ENCODE data around the gene CD47. TPM values are rescaled to one million over a fixed set of nuclear protein-coding genes. Genes with fewer than 3 reads are reported as not detected.

Gene CD47
- total RNA-seq, 2 experiments from 2014 or later: 153 to 161 TPM

DNA sequence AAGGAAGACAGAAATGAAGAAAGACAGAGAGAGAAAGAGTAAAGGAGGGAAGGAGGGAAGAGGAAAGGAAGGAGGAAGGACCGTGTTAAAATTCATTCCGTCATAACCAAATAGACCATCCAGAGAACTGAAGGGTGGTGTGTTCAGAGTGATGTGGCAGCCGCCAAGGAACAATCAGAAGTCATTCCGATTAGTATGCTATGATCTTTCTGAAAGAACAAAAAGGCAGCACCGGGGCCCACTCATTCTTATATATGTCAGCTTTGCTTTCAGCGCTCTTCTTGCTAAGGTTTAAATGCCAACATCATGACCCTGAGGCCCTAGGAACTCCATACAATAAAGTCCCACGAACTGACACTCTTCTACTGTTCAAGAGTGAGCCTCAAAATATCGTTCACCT is 78.5 kb downstream of the CD47 start:
- peaks cover 4% of the 10 kb centered on the region for H3K27me3 Mint-ChIP-seq
- no peaks in the 10 kb centered on the region for H3K36me3 Mint-ChIP-seq (ENCODE audit: low read depth)
- no peak overlapping the region for H3K4me3 Mint-ChIP-seq
- no peak for DNase-seq
- no peaks in the 10 kb centered on the region for H3K9me3 Mint-ChIP-seq
- no peak overlapping the region for H3K27ac Mint-ChIP-seq
- ChIA-PET POLR2A (no interaction called here), CTCF (no interaction called here)
- H3K4me1 Mint-ChIP-seq: no peaks in the 10 kb centered on the region

DNA sequence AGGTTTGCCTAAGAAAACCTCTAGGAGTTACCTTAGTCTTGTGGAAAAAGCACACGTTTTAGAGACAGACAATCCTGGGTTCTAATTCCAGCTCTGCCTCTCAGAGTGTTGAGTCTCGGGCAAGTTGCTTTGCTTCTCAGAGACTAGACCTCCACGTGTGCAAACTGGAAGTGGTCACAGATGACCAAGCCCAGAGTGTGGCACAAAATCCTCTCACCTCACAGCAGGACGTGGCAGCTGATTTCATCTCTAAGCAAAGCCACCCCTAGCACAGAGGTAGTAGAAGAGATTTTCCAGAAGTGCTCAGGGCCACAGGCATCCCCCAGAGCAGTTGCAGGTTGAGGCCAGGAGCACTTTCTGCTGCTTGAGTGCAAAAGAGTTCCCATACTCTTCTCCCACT is 79.2 kb downstream of the CD47 start:
- Mint-ChIP-seq H3K4me1 (no peaks in the 10 kb centered on the region), H3K4me3 (no peak overlapping the region), H3K27ac (no peak overlapping the region), H3K36me3 (ENCODE audit: low read depth) (no peaks in the 10 kb centered on the region), H3K9me3 (no peaks in the 10 kb centered on the region), H3K27me3 (peaks cover 3% of the 10 kb centered on the region)
- DNase-seq: no peak
- ChIA-PET CTCF (no interaction called here), POLR2A (no interaction called here)

DNA sequence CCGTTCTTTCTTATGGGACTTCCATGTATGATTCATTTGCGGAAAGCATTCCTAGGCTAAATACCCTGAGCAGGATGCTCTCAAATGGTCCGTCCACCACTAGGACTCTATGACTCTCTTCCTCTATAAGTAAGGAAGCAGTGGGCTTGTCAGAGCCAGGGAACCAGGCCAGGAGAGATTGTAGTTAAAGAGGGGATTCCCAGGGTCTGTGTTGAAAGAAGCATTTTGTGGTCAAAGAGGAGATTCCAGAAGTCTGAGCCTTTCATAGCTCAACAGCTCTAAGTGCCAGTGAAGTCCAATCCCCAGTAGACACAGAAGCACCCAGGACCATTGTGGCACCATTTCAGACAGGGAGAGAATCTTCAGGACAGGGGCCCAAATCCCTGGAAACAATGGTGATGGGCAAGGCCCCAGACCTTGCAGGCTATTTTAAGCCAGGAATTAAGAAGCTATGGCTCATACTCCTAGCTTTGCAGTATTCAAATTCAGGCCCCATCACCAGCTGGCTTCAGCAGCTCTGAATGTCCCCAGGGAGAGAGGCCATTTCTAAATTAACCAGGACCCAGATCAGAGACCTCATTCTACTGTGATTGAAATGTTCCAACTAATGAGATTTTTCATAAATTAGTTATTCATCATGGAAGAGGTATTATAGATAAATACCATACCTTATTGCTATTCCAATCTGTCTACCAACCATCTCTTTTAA is 81.7 kb downstream of the CD47 start:
- Mint-ChIP-seq H3K4me1 (peaks cover 2% of the 10 kb centered on the region), H3K4me3 (no peak overlapping the region), H3K36me3 (ENCODE audit: low read depth) (no peaks in the 10 kb centered on the region), H3K27ac (no peak overlapping the region), H3K9me3 (no peaks in the 10 kb centered on the region), H3K27me3 (peaks cover 2% of the 10 kb centered on the region)
- ChIA-PET CTCF (no interaction called here), POLR2A (interaction anchor here (1.2 kb wide), 1 partner anchor 23 kb away, joined by 3 read pairs; no protein-coding TSS in a partner anchor)
- no peak for DNase-seq

DNA sequence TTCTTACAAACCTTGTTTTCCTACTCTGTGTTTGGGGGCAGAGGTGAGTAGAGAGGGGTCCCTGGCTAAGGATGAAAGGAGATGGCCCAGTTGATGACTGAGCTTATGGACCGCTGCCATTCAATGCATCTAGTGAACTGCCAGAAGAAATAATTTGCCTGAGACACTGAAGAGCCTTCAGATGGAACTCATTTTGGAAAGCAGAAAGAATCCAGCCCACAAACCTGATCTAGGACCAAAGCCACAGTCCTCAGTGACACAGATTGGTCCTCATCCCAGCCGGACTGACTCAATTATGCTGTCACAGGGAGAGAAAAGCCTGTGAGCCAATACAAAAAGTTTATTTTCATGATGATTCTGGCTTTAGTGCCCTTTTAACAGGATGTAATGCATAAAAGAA is 82.7 kb downstream of the CD47 start:
- no peak for DNase-seq
- POLR2A ChIA-PET: no interaction called here
- H3K27ac Mint-ChIP-seq: no peak overlapping the region
- CTCF ChIA-PET: no interaction called here
- no peaks in the 10 kb centered on the region for H3K36me3 Mint-ChIP-seq (ENCODE audit: low read depth)
- peaks cover 2% of the 10 kb centered on the region for H3K27me3 Mint-ChIP-seq
- H3K9me3 Mint-ChIP-seq: no peaks in the 10 kb centered on the region
- H3K4me3 Mint-ChIP-seq: no peak overlapping the region
- H3K4me1 Mint-ChIP-seq: peaks cover 2% of the 10 kb centered on the region

DNA sequence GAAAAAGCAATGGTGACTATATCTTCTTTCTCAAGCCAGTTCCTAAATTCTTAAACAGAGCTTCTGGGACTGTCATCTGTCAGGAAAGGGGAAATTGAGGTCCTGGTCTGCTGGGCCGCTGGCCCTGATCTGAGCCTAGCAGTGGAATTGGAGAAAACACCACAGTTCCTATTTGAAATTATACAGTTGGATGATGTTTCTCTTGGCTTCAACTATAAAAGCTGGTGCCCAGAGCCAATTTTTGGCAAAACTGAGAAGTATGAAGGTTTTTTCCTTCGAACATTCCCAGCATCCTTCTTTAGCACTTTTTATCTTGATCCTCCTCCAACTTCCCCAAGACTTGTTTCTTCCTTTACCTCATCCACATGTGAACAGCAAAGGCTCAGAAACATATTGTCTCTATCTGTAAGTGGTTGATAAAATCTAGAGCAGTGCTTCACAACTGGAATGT is 83.9 kb downstream of the CD47 start:
- Mint-ChIP-seq H3K9me3 (no peaks in the 10 kb centered on the region), H3K36me3 (ENCODE audit: low read depth) (no peaks in the 10 kb centered on the region), H3K4me3 (no peak overlapping the region), H3K4me1 (peaks cover 2% of the 10 kb centered on the region), H3K27me3 (peaks cover 2% of the 10 kb centered on the region), H3K27ac (no peak overlapping the region)
- POLR2A ChIA-PET: no interaction called here
- DNase-seq: no peak
- CTCF ChIA-PET: no interaction called here

DNA sequence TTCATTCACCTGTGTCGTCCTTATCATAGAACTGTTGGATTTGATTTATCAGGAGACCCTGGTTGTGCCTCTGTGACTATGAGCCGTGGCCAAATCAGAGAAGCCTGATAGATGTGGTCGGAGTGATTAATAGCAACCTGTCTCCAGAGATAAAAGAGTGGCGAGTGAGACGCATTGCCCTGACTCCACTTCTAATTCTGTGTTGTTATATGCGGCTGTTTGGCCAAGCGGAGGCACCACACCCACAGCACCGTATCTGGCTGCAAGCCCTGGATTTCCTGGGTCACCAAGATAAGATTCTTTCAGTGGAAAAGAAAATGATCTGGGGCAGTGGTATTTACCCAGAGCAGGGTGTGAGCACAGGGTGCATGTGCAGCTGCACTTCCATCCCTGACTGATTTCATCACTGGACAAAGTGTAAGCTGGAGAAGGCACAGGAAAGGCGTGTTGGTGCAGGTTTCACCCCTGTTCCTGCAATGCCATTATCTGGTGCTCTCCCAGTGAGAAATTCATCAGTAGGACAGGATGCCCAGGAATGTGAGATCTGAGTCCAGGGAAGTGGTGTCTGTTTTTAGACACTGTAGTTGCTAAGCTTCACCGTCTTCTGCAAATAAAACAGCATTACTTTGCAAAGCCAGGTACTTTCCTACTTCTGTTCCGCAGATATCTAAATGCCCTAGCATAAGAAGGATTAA is 84.6 kb downstream of the CD47 start:
- POLR2A ChIA-PET: no interaction called here
- Mint-ChIP-seq H3K36me3 (ENCODE audit: low read depth) (no peaks in the 10 kb centered on the region), H3K4me1 (peaks cover 2% of the 10 kb centered on the region), H3K4me3 (no peak overlapping the region), H3K9me3 (no peaks in the 10 kb centered on the region), H3K27me3 (peaks cover 2% of the 10 kb centered on the region), H3K27ac (no peak overlapping the region)
- CTCF ChIA-PET: no interaction called here
- no peak for DNase-seq

DNA sequence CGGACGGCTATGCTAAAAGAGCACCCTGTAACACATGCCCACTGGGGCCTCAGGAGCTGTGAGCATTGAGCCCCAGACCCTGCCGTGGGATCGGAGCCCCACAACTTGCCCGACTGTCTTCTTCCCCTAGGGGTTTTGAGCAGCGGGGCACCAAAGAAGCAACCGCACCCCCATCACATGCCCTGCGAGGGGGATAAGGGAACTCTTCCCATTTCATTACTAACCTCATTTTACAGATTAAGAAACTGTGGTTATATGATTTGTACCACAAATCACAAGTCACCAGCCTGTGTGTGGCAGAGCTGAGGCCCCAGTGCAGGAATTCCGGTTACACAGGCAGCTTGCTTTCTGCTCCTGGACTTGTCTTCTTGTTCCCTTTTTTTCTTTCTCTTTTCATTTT is 86.2 kb downstream of the CD47 start:
- H3K27me3 Mint-ChIP-seq: peaks cover 2% of the 10 kb centered on the region
- H3K4me3 Mint-ChIP-seq: no peak overlapping the region
- H3K9me3 Mint-ChIP-seq: no peaks in the 10 kb centered on the region
- H3K36me3 Mint-ChIP-seq (ENCODE audit: low read depth): peaks cover 3% of the 10 kb centered on the region
- no peak overlapping the region for H3K27ac Mint-ChIP-seq
- DNase-seq: no peak
- CTCF ChIA-PET: interaction anchor here (0.7 kb wide), 1 partner anchor 1019 kb away, joined by 3 read pairs; no protein-coding TSS in a partner anchor
- POLR2A ChIA-PET: no interaction called here
- H3K4me1 Mint-ChIP-seq: peaks cover 2% of the 10 kb centered on the region

DNA sequence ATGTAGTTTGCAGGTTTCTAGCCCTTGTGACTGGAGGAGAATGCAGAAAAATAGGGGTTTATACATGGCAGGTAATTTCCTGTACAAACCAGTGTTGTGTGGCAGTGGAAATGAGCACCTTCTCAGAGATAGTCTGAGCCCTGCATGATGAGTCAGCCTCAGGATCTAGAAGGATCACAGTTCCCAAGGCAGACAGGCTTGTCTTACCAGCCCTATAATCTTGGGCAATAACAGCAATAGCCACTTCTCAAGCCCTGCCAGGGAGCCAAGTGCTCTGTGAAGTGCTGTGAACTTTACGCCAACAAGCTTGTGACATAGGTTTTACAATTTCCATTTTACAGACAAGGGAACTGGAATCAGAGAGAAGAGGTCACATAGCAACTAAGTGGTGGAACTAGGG is 89.4 kb downstream of the CD47 start:
- H3K36me3 Mint-ChIP-seq (ENCODE audit: low read depth): peaks cover 3% of the 10 kb centered on the region
- peaks cover 2% of the 10 kb centered on the region for H3K4me1 Mint-ChIP-seq
- no peak for DNase-seq
- no peaks in the 10 kb centered on the region for H3K9me3 Mint-ChIP-seq
- H3K27me3 Mint-ChIP-seq: no peaks in the 10 kb centered on the region
- ChIA-PET CTCF (interaction anchor here (1.5 kb wide), 1 partner anchor 29 kb away, joined by 3 read pairs; no protein-coding TSS in a partner anchor), POLR2A (no interaction called here)
- no peak overlapping the region for H3K27ac Mint-ChIP-seq
- no peak overlapping the region for H3K4me3 Mint-ChIP-seq

DNA sequence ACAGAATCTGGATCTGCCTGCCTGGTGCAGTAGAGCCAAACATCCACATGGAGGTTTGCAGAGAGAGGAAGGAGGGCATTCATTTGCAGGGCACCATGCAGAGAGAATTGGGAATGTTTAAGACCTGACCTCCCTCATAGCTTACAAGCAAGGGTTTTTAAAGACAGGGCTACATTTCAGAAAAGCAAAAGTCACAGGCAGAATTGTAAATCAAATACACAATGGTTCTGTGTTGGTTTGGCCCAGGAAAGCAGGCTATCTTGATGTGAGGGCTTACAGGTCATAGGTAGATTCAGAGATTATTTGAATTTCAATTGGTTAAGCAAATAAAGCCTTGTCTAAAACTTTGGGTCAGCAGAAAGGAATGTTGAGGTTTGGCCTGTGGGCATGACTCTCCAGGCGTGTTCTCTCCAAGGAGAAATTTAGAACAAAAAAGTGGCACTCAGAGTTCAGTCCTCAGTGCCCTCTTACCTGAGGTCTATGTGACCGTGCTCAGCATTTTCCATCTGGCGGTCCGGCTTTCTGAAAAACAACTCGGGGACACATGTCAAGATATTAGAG is 91.5 kb downstream of the CD47 start:
- no peak for DNase-seq
- no peaks in the 10 kb centered on the region for H3K9me3 Mint-ChIP-seq
- ChIA-PET POLR2A (no interaction called here), CTCF (no interaction called here)
- peaks cover 3% of the 10 kb centered on the region for H3K36me3 Mint-ChIP-seq (ENCODE audit: low read depth)
- no peak overlapping the region for H3K4me3 Mint-ChIP-seq
- H3K4me1 Mint-ChIP-seq: no peaks in the 10 kb centered on the region
- no peaks in the 10 kb centered on the region for H3K27me3 Mint-ChIP-seq
- no peak overlapping the region for H3K27ac Mint-ChIP-seq

DNA sequence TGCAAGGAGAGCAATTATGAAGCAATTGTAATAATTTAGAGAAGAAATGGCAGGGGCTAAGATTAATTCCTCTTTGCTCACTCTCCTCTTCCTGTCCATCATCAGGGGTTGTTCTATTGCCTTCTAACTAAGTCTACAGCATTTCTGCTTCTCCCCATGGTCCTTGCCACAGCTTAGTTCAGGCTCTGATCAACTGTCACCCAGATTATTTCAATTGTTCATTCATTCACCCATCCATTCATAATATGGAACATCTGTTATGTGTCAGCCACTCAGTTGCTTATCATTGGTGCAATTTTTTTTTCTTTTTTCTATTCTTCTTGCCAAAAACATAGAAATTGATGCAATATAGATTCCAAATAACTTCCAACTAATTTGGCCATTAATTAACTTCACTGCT is 93.2 kb downstream of the CD47 start:
- no peaks in the 10 kb centered on the region for H3K9me3 Mint-ChIP-seq
- CTCF ChIA-PET: no interaction called here
- no peak for DNase-seq
- no peak overlapping the region for H3K4me3 Mint-ChIP-seq
- peaks cover 3% of the 10 kb centered on the region for H3K36me3 Mint-ChIP-seq (ENCODE audit: low read depth)
- H3K4me1 Mint-ChIP-seq: no peaks in the 10 kb centered on the region
- no peak overlapping the region for H3K27ac Mint-ChIP-seq
- no peaks in the 10 kb centered on the region for H3K27me3 Mint-ChIP-seq
- POLR2A ChIA-PET: no interaction called here

DNA sequence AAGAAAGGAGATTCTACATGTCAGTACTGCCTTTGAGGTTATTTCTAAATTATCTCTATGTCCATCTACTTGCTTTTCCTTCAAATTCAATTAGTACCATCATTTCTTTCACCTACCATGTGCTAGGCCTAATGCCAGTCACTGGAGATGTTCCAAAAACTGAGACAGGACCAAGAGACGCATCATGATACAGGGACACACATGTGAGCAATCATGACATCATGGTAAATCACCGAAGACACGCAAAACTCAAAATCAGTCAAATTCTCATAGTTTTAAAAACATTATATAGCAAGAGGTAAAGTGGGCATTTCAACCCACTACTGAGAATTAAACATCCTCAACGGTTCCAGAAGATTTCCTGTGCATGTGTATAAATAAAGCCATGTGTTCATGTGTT is 95.0 kb downstream of the CD47 start:
- Mint-ChIP-seq H3K36me3 (ENCODE audit: low read depth) (peaks cover 1% of the 10 kb centered on the region), H3K27me3 (no peaks in the 10 kb centered on the region), H3K4me1 (no peaks in the 10 kb centered on the region), H3K9me3 (no peaks in the 10 kb centered on the region), H3K27ac (no peak overlapping the region), H3K4me3 (no peak overlapping the region)
- CTCF ChIA-PET: interaction anchor here (1.8 kb wide), 1 partner anchor 68 kb away, joined by 8 read pairs; no protein-coding TSS in a partner anchor
- POLR2A ChIA-PET: no interaction called here
- DNase-seq: no peak

DNA sequence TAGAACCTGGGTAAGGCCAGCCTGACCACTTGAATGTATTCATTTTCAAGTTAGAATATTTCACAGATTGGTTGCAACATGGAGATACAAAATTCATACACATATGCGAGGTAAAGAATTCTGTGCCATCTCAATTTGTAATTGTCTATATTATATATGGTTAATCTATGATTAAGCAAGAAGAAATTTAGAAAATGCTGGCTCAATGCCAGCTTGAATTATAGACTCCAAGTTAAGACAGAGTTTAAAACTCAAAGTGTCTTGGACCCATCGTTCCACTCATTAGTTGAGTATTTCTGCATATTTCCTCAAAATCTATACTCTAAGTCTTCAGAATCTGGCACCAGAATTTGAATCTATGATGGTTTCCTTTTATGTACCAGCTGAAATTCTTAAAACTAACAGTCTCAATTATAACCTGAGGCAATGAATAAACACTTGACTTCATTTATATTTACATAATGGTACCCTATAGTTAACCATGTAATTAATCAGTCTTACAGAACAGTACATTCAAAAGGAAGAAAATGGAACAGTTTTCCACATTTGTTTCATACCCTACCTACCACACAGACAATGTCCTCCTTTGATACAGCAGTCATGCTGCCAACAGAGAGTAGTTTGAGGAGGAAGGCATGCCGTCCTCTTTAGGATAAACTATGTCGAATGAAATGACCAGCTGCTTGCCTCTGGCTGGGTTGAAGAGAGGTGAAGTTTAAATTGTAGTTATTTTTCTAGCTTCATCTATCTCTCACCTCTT is 95.7 kb downstream of the CD47 start:
- Mint-ChIP-seq H3K27me3 (no peaks in the 10 kb centered on the region), H3K4me1 (no peaks in the 10 kb centered on the region), H3K4me3 (no peak overlapping the region), H3K9me3 (no peaks in the 10 kb centered on the region), H3K27ac (no peak overlapping the region), H3K36me3 (ENCODE audit: low read depth) (no peaks in the 10 kb centered on the region)
- POLR2A ChIA-PET: interaction anchor here (0.7 kb wide), 1 partner anchor 11 kb away, joined by 3 read pairs; no protein-coding TSS in a partner anchor
- no peak for DNase-seq
- CTCF ChIA-PET: interaction anchor here (1.8 kb wide), 1 partner anchor 67 kb away, joined by 8 read pairs; no protein-coding TSS in a partner anchor

DNA sequence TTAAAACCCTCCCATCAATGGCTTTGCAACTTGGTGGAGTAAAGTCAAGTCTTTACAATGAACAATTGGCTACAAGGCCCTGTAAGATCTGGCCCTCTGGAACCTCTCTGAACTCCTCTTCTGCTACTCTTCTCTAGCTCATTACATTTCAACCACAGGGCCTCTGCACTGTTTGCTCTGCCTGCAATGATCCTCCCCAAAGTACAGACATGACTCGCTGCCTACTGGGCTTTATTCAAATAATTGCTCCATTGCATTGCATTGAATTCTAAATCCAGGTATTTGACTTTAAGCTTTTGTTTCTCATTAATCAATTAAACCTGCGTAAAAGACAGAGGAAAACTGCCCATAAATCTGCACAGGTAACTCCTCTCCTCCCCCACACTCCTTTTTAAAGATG is 96.7 kb downstream of the CD47 start:
- Mint-ChIP-seq H3K27ac (no peak overlapping the region), H3K9me3 (no peaks in the 10 kb centered on the region), H3K27me3 (no peaks in the 10 kb centered on the region), H3K4me1 (peaks cover 5% of the 10 kb centered on the region), H3K36me3 (ENCODE audit: low read depth) (no peaks in the 10 kb centered on the region), H3K4me3 (no peak overlapping the region)
- ChIA-PET CTCF (interaction anchor here (1.8 kb wide), 1 partner anchor 66 kb away, joined by 8 read pairs; no protein-coding TSS in a partner anchor), POLR2A (interaction anchor here (0.6 kb wide), 1 partner anchor 14 kb away, joined by 3 read pairs; no protein-coding TSS in a partner anchor)
- DNase-seq: no peak
